Measurements from ENCODE around the gene DENND2A. TPM values are rescaled to one million over a fixed set of nuclear protein-coding genes. Genes with fewer than 3 reads are reported as not detected.
"Not testable (repeated sequence)": the region's sequence is repeated elsewhere in the genome, so short reads cannot be mapped to it uniquely, and the experiment has no call there.

Gene DENND2A
- polyA plus RNA-seq, 2 of the 4 experiments (the other 2 are of a cell fraction) = 0.37 to 0.63 TPM

- DNase-seq (ENCODE audit: low read depth in 1 of 2, low spot score in 1 of 2) (no peak), ATAC-seq (no peak), FAIRE-seq (no peak)
- H3K4me1 ChIP-seq = no peaks in the 10 kb centered on the region
- 62% methylated on average over 13 of the region's 13 CpGs for WGBS (ENCODE audit: missing lambda C conversion rate)
- H3K9me3 ChIP-seq = no peaks in the 10 kb centered on the region
- no peak overlapping the region for H3K4me2 ChIP-seq
- H3K4me3 ChIP-seq = no peak overlapping the region
- POLR2A ChIA-PET = no interaction called here
- no peak for TF ChIP-seq SMC3 (IDR thresholded peaks at IDR 0.05)
- no peak for TF ChIP-seq EHMT2 (IDR thresholded peaks at IDR 0.05; ENCODE audit: low read depth)
- no peak for TF ChIP-seq FOSB (CRISPR knock-in tag; IDR thresholded peaks at IDR 0.05)
- TF ChIP-seq ELK1 (IDR thresholded peaks at IDR 0.05; ENCODE audit: low read depth, low read length) = no peak
- TF ChIP-seq MAX (IDR thresholded peaks at IDR 0.05) = no peak
- TF ChIP-seq CBX8 (IDR thresholded peaks at IDR 0.05) = no peak
- no peak for TF ChIP-seq MAZ (IDR thresholded peaks at IDR 0.05; ENCODE audit: borderline replicate concordance, low read depth, low read length)
- no peak for TF ChIP-seq CHD2 (IDR thresholded peaks at IDR 0.05; ENCODE audit: low read length, partially characterized antibody)
- no peak for TF ChIP-seq ZSCAN20 (CRISPR knock-in tag; IDR thresholded peaks at IDR 0.05)
- no peak for TF ChIP-seq CEBPB (IDR thresholded peaks at IDR 0.05)
- TF ChIP-seq TFCP2L1 (CRISPR knock-in tag; IDR thresholded peaks at IDR 0.05) = no peak
- TF ChIP-seq CHD4 (IDR thresholded peaks at IDR 0.05; ENCODE audit: borderline replicate concordance) = no peak
- no peak for TF ChIP-seq HMGXB4 (CRISPR knock-in tag; IDR thresholded peaks at IDR 0.05; ENCODE audit: borderline replicate concordance)
- TF ChIP-seq EHF (CRISPR knock-in tag; IDR thresholded peaks at IDR 0.05) = no peak
- no peak for TF ChIP-seq BCL3 (IDR thresholded peaks at IDR 0.05)
- TF ChIP-seq KDM1A (IDR thresholded peaks at IDR 0.05; ENCODE audit: low read depth) = no peak
- no peak for TF ChIP-seq KDM5A (IDR thresholded peaks at IDR 0.05)
- no peak for TF ChIP-seq NFE2L2 (conservative IDR thresholded peaks at IDR 0.05; ENCODE audit: low read length)
- TF ChIP-seq HOXB13 (CRISPR knock-in tag; IDR thresholded peaks at IDR 0.05; ENCODE audit: low read depth) = no peak
- CTCF ChIA-PET = interaction anchor here (0.7 to 4.4 kb wide), 3 partner anchors 9 to 120 kb away, joined by 3 to 15 read pairs (median 12); no protein-coding TSS in a partner anchor
- H3K27ac ChIP-seq = no peak overlapping the region
Observed at GRCh38 chr7:140533394-140533872, 107.2 kb downstream of the DENND2A start.

GRCh38 chr7:140529428-140529827 is 111.2 kb downstream of the DENND2A start:
- H3K4me2 ChIP-seq; H3K9me3 ChIP-seq; H3K4me3 ChIP-seq; FAIRE-seq; H3K27ac ChIP-seq; ATAC-seq; DNase-seq (ENCODE audit: low read depth in 1 of 2, low spot score in 1 of 2); POLR2A ChIA-PET; H3K4me1 ChIP-seq: not testable (repeated sequence)
- 39% methylated on average over 3 of the region's 4 CpGs for WGBS (ENCODE audit: missing lambda C conversion rate)
- CTCF ChIA-PET = interaction anchor here (24.2 kb wide), 1 partner anchor 118 kb away, joined by 493 read pairs; the partner anchor contains the start of gene DENND2A

Measured in A549 (cell line).